NB4 (cell line): Measurements from ENCODE around the gene NT5DC1.

ENCODE experiments used
- DNase-seq: peaks from one replicate; pipeline ENCODE4 v3.0.0; 2010; ENCODE audit warnings: low read depth
- H3K4me3 ChIP-seq: one replicate; pipeline ENCODE4 v1.5.1; 2011; ENCODE audit warnings: mild to moderate bottlenecking, low read depth, low read length, moderate library complexity
- CTCF ChIP-seq: IDR thresholded peaks from one replicate; pipeline ENCODE4 v1.5.1; 2012; ENCODE audit warnings: low read depth, low read length
- MAX ChIP-seq: IDR thresholded peaks from 2 replicates; pipeline ENCODE4 v1.6.1; 2011; ENCODE audit warnings: low read depth, low read length
- MYC ChIP-seq: IDR thresholded peaks from 2 replicates; pipeline ENCODE4 v1.6.1; 2011; ENCODE audit warnings: low read depth, low read length
- POLR2A ChIP-seq: IDR thresholded peaks from 2 replicates; pipeline ENCODE4 v1.6.1; 2011; ENCODE audit warnings: mild to moderate bottlenecking; ENCODE audit not compliant: insufficient read length; ENCODE audit errors: extremely low read depth

Gene NT5DC1

GRCh38 chr6:116206231-116206903 lies 105.7 kb downstream of the NT5DC1 start:
- no peak overlapping the region for H3K4me3 ChIP-seq
- DNase-seq = peak; percentile 95
- TF ChIP-seq MAX (no peak), CTCF (no peak), POLR2A (no peak), MYC (no peak)

- no peak for DNase-seq
- H3K4me3 ChIP-seq = no peak overlapping the region
- no peak for TF ChIP-seq POLR2A
- TF ChIP-seq MYC = no peak
- no peak for TF ChIP-seq CTCF
- no peak for TF ChIP-seq MAX
Observed at GRCh38 chr6:116208056-116208785, 107.6 kb downstream of the NT5DC1 start.

- DNase-seq = no peak
- H3K4me3 ChIP-seq = no peak overlapping the region
- TF ChIP-seq POLR2A (no peak), CTCF (no peak)
Observed at GRCh38 chr6:116210316-116210715, 109.7 kb downstream of the NT5DC1 start.

- DNase-seq = no peak
- H3K4me3 ChIP-seq = no peak overlapping the region
- no peak for TF ChIP-seq MYC
- TF ChIP-seq CTCF = no peak
- no peak for TF ChIP-seq MAX
- no peak for TF ChIP-seq POLR2A
Observed at GRCh38 chr6:116210750-116211425, 110.2 kb downstream of the NT5DC1 start.

GRCh38 chr6:116214681-116215080 lies 114.0 kb downstream of the NT5DC1 start:
- DNase-seq = no peak
- H3K4me3 ChIP-seq = no peak overlapping the region
- no peak for TF ChIP-seq MYC
- no peak for TF ChIP-seq CTCF
- TF ChIP-seq MAX = no peak
- no peak for TF ChIP-seq POLR2A
